ENCODE measurements around the gene PLAAT1. TPM values are rescaled to one million over a fixed set of nuclear protein-coding genes. Genes with fewer than 3 reads are reported as not detected.

The PLAAT1 gene
- total RNA-seq, 2 experiments from 2014 or later = not detected

DNA sequence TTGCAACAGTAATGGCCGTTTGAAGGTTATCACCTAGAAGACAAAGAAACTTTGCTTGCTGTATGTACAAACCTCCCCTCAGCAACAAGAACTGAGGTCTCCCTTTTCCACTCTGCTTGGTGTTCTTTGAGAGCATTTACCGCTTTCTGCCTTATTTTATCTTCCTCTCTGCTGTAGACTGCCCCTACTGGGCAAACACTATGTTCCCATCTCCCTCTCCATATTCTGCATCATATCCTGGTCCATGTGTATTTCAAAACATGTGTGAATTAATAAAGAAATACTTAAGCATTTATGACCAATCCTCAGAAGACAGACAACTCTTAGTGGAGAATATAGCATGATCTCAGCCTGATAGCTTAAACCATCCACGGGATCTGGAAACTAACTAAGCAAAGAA lies 73.1 kb downstream of the PLAAT1 start:
- Mint-ChIP-seq H3K9me3 (no peaks in the 10 kb centered on the region), H3K36me3 (ENCODE audit: low read depth) (no peaks in the 10 kb centered on the region), H3K4me1 (ENCODE audit: low read depth) (no peaks in the 10 kb centered on the region), H3K27ac (no peak overlapping the region), H3K4me3 (no peak overlapping the region), H3K27me3 (peaks cover 4% of the 10 kb centered on the region)
- intact Hi-C loops (cut with micrococcal nuclease) = no loop called here
- TF ChIP-seq, protein P1, sequence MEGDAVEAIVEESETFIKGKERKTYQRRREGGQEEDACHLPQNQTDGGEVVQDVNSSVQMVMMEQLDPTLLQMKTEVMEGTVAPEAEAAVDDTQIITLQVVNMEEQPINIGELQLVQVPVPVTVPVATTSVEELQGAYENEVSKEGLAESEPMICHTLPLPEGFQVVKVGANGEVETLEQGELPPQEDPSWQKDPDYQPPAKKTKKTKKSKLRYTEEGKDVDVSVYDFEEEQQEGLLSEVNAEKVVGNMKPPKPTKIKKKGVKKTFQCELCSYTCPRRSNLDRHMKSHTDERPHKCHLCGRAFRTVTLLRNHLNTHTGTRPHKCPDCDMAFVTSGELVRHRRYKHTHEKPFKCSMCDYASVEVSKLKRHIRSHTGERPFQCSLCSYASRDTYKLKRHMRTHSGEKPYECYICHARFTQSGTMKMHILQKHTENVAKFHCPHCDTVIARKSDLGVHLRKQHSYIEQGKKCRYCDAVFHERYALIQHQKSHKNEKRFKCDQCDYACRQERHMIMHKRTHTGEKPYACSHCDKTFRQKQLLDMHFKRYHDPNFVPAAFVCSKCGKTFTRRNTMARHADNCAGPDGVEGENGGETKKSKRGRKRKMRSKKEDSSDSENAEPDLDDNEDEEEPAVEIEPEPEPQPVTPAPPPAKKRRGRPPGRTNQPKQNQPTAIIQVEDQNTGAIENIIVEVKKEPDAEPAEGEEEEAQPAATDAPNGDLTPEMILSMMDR (IDR thresholded peaks at IDR 0.05) = no peak
- ChIA-PET CTCF (interaction anchor here (1.0 kb wide), 1 partner anchor 378 kb away, joined by 3 read pairs; no protein-coding TSS in a partner anchor), POLR2A (interaction anchor here (0.6 kb wide), 1 partner anchor 397 kb away, joined by 3 read pairs; no protein-coding TSS in a partner anchor)
- ATAC-seq (no peak), DNase-seq (no peak)

DNA sequence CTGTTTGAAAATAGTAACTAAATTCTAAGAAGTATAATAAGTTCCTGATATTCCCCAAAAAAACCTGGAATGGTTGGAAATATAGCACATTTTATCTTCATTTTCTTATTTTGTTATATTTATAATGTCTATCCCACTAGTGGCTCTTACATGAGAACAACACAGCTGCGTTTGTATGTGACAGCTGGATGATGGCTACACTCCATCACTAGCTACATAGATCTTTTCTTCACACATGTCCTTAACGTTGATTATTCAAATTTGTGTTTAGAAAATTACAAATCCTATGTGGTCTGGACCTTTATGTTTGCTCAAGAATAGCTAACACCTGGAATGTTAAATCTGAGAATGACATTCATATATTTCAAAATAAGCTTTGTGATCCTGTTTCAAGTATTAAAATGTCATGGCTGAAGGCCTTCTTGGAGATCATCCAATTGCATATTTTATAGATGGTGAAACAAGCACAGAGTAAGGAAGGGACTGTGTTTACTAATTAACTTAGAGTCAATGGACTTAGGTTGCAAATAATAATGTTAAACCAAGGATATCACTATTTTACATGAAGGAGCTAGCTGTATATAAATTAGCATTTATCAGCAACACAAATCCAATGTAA lies 76.8 kb downstream of the PLAAT1 start:
- Mint-ChIP-seq H3K36me3 (ENCODE audit: low read depth) (no peaks in the 10 kb centered on the region), H3K4me3 (no peak overlapping the region), H3K9me3 (no peaks in the 10 kb centered on the region), H3K27ac (no peak overlapping the region), H3K27me3 (peaks cover 2% of the 10 kb centered on the region), H3K4me1 (ENCODE audit: low read depth) (no peaks in the 10 kb centered on the region)
- TF ChIP-seq, protein P1 (IDR thresholded peaks at IDR 0.05) = no peak
- ChIA-PET POLR2A (no interaction called here), CTCF (no interaction called here)
- intact Hi-C loops (cut with micrococcal nuclease) = no loop called here
- ATAC-seq = no peak
- no peak for DNase-seq

Other genes with a start within 250 kb of the PLAAT1 start
- gene ATP13A5, start 137.5 kb downstream of the PLAAT1 start, total RNA-seq = not detected